Calu3 (cell line): Measurements from ENCODE around the gene SAMD4A. TPM values are rescaled to one million over a fixed set of nuclear protein-coding genes. Genes with fewer than 3 reads are reported as not detected.

ENCODE experiments used
- BruUV-seq: library from RNA; stranded (reverse); fragments of 400-500 nt; replicated peaks from 2 replicates; lab custom pipeline; 2021; lab: Mats Ljungman, UMichigan
- CTCF ChIA-PET: fragments of 300-600 bp; sonication (Branson Sonifier 250); formaldehyde crosslinking; loops from one replicate; lab custom pipeline; 2022; ENCODE audit warnings: antibody characterized with exemption; lab: Charles Lee
- DNase-seq: peaks from one replicate; pipeline ENCODE4 v3.0.0; 2022
- H3K27ac Mint-ChIP-seq: one replicate; pipeline ENCODE4 v1.8.0; 2022; ENCODE audit warnings: mixed read lengths; ENCODE audit not compliant: unreplicated experiment
- H3K27me3 Mint-ChIP-seq: one replicate; pipeline ENCODE4 v1.8.0; 2022; ENCODE audit warnings: mixed read lengths; ENCODE audit not compliant: unreplicated experiment
- H3K36me3 Mint-ChIP-seq: one replicate; pipeline ENCODE4 v1.8.0; 2022; ENCODE audit warnings: mild to moderate bottlenecking, moderate library complexity, mixed read lengths; ENCODE audit not compliant: insufficient read depth, unreplicated experiment
- H3K4me1 Mint-ChIP-seq: one replicate; pipeline ENCODE4 v1.8.0; 2022; ENCODE audit warnings: mild to moderate bottlenecking, low read depth, mixed read lengths; ENCODE audit not compliant: unreplicated experiment
- H3K4me3 Mint-ChIP-seq: one replicate; pipeline ENCODE4 v1.8.0; 2022; ENCODE audit warnings: mild to moderate bottlenecking, low read depth, moderate library complexity, mixed read lengths; ENCODE audit not compliant: unreplicated experiment
- H3K9me3 Mint-ChIP-seq: one replicate; pipeline ENCODE4 v1.8.0; 2022; ENCODE audit warnings: low read depth, mixed read lengths; ENCODE audit not compliant: unreplicated experiment
- CTCF ChIP-seq: fragments of 200-600 bp; IDR thresholded peaks from one replicate; pipeline ENCODE4 v1.8.0; 2022; ENCODE audit warnings: antibody characterized with exemption; ENCODE audit not compliant: unreplicated experiment
- intact Hi-C: fragments of 100-400 bp; cut with micrococcal nuclease; formaldehyde crosslinking; loops from one replicate; pipeline ENCODE4 v1.10.0; 2022; ENCODE audit not compliant: unreplicated experiment
- total RNA-seq: library from RNA; stranded (reverse); gene quantifications from 2 replicates; pipeline ENCODE4 v1.2.3, GENCODE V29; 2022

Gene SAMD4A
- total RNA-seq, 1 experiment from 2014 or later: 14.4 TPM

- no peaks in the 10 kb centered on the region for H3K36me3 Mint-ChIP-seq
- no peaks in the 10 kb centered on the region for H3K27me3 Mint-ChIP-seq
- CTCF ChIA-PET: no interaction called here
- no peak for DNase-seq
- intact Hi-C loops: no loop called here
- no peak overlapping the region for H3K4me3 Mint-ChIP-seq
- H3K27ac Mint-ChIP-seq: no peak overlapping the region
- no TSS peak for BruUV-seq
- H3K9me3 Mint-ChIP-seq: no peaks in the 10 kb centered on the region
- H3K4me1 Mint-ChIP-seq: no peaks in the 10 kb centered on the region
- TF ChIP-seq CTCF: no peak
Observed at GRCh38 chr14:54709867-54710266, 142.9 kb downstream of the SAMD4A start.

GRCh38 chr14:54711312-54711711 is 144.4 kb downstream of the SAMD4A start:
- no peak for TF ChIP-seq CTCF
- H3K4me3 Mint-ChIP-seq: no peak overlapping the region
- H3K27ac Mint-ChIP-seq: no peak overlapping the region
- no TSS peak for BruUV-seq
- CTCF ChIA-PET: no interaction called here
- intact Hi-C loops: no loop called here
- H3K36me3 Mint-ChIP-seq: no peaks in the 10 kb centered on the region
- DNase-seq: no peak
- no peaks in the 10 kb centered on the region for H3K9me3 Mint-ChIP-seq
- no peaks in the 10 kb centered on the region for H3K4me1 Mint-ChIP-seq
- no peaks in the 10 kb centered on the region for H3K27me3 Mint-ChIP-seq

GRCh38 chr14:54711812-54712464 is 145.0 kb downstream of the SAMD4A start:
- H3K4me1 Mint-ChIP-seq: no peaks in the 10 kb centered on the region
- no peak for TF ChIP-seq CTCF
- BruUV-seq: no TSS peak
- no peaks in the 10 kb centered on the region for H3K9me3 Mint-ChIP-seq
- no peak for DNase-seq
- intact Hi-C loops: no loop called here
- no peaks in the 10 kb centered on the region for H3K27me3 Mint-ChIP-seq
- H3K36me3 Mint-ChIP-seq: no peaks in the 10 kb centered on the region
- H3K27ac Mint-ChIP-seq: no peak overlapping the region
- CTCF ChIA-PET: no interaction called here
- H3K4me3 Mint-ChIP-seq: no peak overlapping the region

GRCh38 chr14:54712465-54713200 is 145.7 kb downstream of the SAMD4A start:
- CTCF ChIA-PET: no interaction called here

More at GRCh38 chr14:54712465-54713200, 145.7 kb downstream of the SAMD4A start:
- TF ChIP-seq CTCF: no peak
- no peaks in the 10 kb centered on the region for H3K27me3 Mint-ChIP-seq
- no peak for DNase-seq
- no peaks in the 10 kb centered on the region for H3K4me1 Mint-ChIP-seq
- H3K27ac Mint-ChIP-seq: no peak overlapping the region
- intact Hi-C loops: no loop called here
- H3K4me3 Mint-ChIP-seq: no peak overlapping the region
- no peaks in the 10 kb centered on the region for H3K9me3 Mint-ChIP-seq
- BruUV-seq: no TSS peak
- H3K36me3 Mint-ChIP-seq: no peaks in the 10 kb centered on the region
